K562 (cell line): ENCODE data around the gene KAT2B. TPM values are rescaled to one million over a fixed set of nuclear protein-coding genes. Genes with fewer than 3 reads are reported as not detected.

Experiments
- CBFA2T2 ChIP-seq: fragments of 450-650 bp; conservative IDR thresholded peaks from 2 replicates; pipeline ENCODE4 v1.6.1; 2017; ENCODE audit warnings: mild to moderate bottlenecking
- CREB3 ChIP-seq: fragments of 450-650 bp; conservative IDR thresholded peaks from 2 replicates; pipeline ENCODE4 v1.6.1; 2016; ENCODE audit warnings: missing genetic modification characterization, low read depth, mild to moderate bottlenecking, missing compliant biosample characterization, moderate library complexity
- DNMT1 ChIP-seq: fragments of 450-650 bp; IDR thresholded peaks from 2 replicates; pipeline ENCODE4 v1.6.1; 2016; ENCODE audit warnings: antibody characterized with exemption, mild to moderate bottlenecking
- ELK1 ChIP-seq: sonication (generic); formaldehyde crosslinking; IDR thresholded peaks from 2 replicates; pipeline ENCODE4 v1.8.1; 2022; ENCODE audit warnings: missing genetic modification reagents
- FOXM1 ChIP-seq, 2 experiments: fragments of 450-650 bp in 1 of 2; sonication (generic) in 1 of 2; formaldehyde crosslinking in 1 of 2; IDR thresholded peaks; 2 replicates each; pipeline versions ENCODE4 v1.6.1 to v1.9.0; 2017 to 2022; ENCODE audit warnings: low read depth in 2 of 2, mild to moderate bottlenecking in 2 of 2, missing genetic modification reagents in 1 of 2, moderate library complexity in 1 of 2
- HMBOX1 ChIP-seq: sonication (generic); IDR thresholded peaks from 2 replicates; pipeline ENCODE4 v1.6.1; 2016
- IFI16 ChIP-seq: fragments of 250-450 bp; sonication (Bioruptor Pico); IDR thresholded peaks from 2 replicates; pipeline ENCODE4 v2.1.2; 2022; ENCODE audit warnings: mild to moderate bottlenecking, inconsistent platforms
- MTA2 ChIP-seq: fragments of 450-650 bp; IDR thresholded peaks from 2 replicates; pipeline ENCODE4 v1.6.1; 2016; ENCODE audit warnings: low read depth
- PBX2 ChIP-seq, 2 experiments: IDR thresholded peaks in 1 of 2; conservative IDR thresholded peaks in 1 of 2; 2 replicates each; pipeline ENCODE4 v1.6.1; 2016; ENCODE audit warnings: low read depth in 2 of 2, mild to moderate bottlenecking in 1 of 2, missing compliant biosample characterization in 1 of 2, missing genetic modification characterization in 1 of 2, moderate library complexity in 1 of 2
- PHF20 ChIP-seq: fragments of 450-650 bp; IDR thresholded peaks from 2 replicates; pipeline ENCODE4 v1.6.1; 2018; ENCODE audit not compliant: partially characterized antibody
- PML ChIP-seq: IDR thresholded peaks from 2 replicates; pipeline ENCODE4 v1.6.1; 2012; ENCODE audit warnings: low read length, inconsistent platforms
- RNF2 ChIP-seq: sonication (generic); IDR thresholded peaks from 2 replicates; pipeline ENCODE4 v1.6.1; 2016
- SPI1 ChIP-seq: IDR thresholded peaks from 2 replicates; pipeline ENCODE4 v1.6.1; 2011; ENCODE audit warnings: low read depth, low read length, control low read depth, borderline replicate concordance
- SUPT5H ChIP-seq: fragments of 450-650 bp; IDR thresholded peaks from 2 replicates; pipeline ENCODE4 v1.6.1; 2016
- TAL1 ChIP-seq: fragments of 450-650 bp; IDR thresholded peaks from 2 replicates; pipeline ENCODE4 v1.6.1; 2016; ENCODE audit warnings: mild to moderate bottlenecking
- TEAD4 ChIP-seq, 2 experiments: sonication (generic) in 1 of 2; formaldehyde crosslinking in 1 of 2; IDR thresholded peaks; 2 replicates each; pipeline versions ENCODE4 v1.6.1 to v1.8.0; 2012 to 2022; ENCODE audit warnings: borderline replicate concordance in 1 of 2, inconsistent platforms in 1 of 2, low read length in 1 of 2, mild to moderate bottlenecking in 1 of 2, missing genetic modification reagents in 1 of 2
- ZNF444 ChIP-seq: fragments of 250-450 bp; sonication (Bioruptor Pico); IDR thresholded peaks from 2 replicates; pipeline ENCODE4 v1.4.0; 2020; ENCODE audit warnings: mild to moderate bottlenecking, moderate library complexity
- polyA plus RNA-seq, 8 experiments: library from polyadenylated mRNA; depleted of rRNA in 4 of 8; stranded (reverse) in 5 of 8; unstranded in 3 of 8; fragments of >200 nt; fragmentation: Nextera tagmentation in 2 of 8; fragmentation: Illumina TruSeq in 1 of 8; extraction: Ambion mirVana in 2 of 8; extraction: Trizol in 1 of 8; gene quantifications; 2 replicates each; pipeline versions ENCODE4 v1.2.1 to v1.2.3, GENCODE V29; 2011 to 2014; ENCODE audit warnings: inconsistent platforms in 1 of 8, missing spikeins in 1 of 8
- total RNA-seq, 7 experiments: library from RNA; depleted of rRNA in 6 of 7; stranded (reverse); fragments of >200 nt in 6 of 7; fragmentation: Illumina TruSeq in 2 of 7; extraction: Trizol in 2 of 7; gene quantifications; 2 replicates each; pipeline versions ENCODE4 v1.2.1 to v1.2.3, GENCODE V29; 2011 to 2021; ENCODE audit warnings: low replicate concordance in 1 of 7
- TF ChIP-seq, protein P1 (sequence below): IDR thresholded peaks from 3 replicates; pipeline ENCODE4 v1.6.1; 2011; ENCODE audit warnings: borderline replicate concordance, mild to moderate bottlenecking; ENCODE audit not compliant: insufficient read length, insufficient read depth
- TF ChIP-seq, protein P2 (sequence below), 2 experiments: IDR thresholded peaks; 2 replicates each; pipeline ENCODE4 v1.6.1; 2012; ENCODE audit warnings: improper control_type of control experiment in 2 of 2, low read depth in 2 of 2, low read length in 2 of 2, borderline replicate concordance in 1 of 2

Gene KAT2B
- total and polyA plus RNA-seq, 9 of the 15 experiments (the other 6 are each of a cell fraction or from before 2014, with no cell fraction given): 3.3 to 14.9 (median 12.2) TPM

DNA sequence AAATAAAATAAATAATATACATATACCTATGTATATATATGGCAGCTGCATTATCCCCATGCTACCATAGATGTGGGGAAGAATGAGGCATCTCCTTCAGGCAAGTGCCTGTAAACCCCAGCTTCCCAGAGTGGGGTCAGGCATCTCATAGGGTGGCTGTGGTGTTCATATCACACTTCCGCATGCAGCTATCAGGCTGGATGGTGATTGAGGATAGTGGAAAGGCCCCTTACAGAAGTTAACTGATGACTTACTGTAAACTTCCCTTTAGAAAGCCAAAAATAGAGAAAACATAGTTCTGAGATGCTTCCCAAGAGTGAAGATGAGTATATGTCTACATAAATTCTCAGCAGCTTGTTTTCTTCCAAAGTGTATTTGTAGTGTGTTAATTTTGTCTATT lies 24.7 kb upstream of the KAT2B start (continued):
- TF ChIP-seq PBX2 (CRISPR knock-in tag; IDR thresholded peaks at IDR 0.05; ENCODE audit: low read depth): no peak
- TF ChIP-seq PBX2 (tag; conservative IDR thresholded peaks at IDR 0.05; ENCODE audit: low read depth): no peak
- TF ChIP-seq FOXM1 (IDR thresholded peaks at IDR 0.05; ENCODE audit: low read depth): peak; percentile 61
- no peak for TF ChIP-seq FOXM1 (CRISPR knock-in tag; IDR thresholded peaks at IDR 0.05; ENCODE audit: low read depth)
- no peak for TF ChIP-seq CREB3
- peak; percentile 51; the same call in 1 of the 2 replicates for TF ChIP-seq PML
- peak; percentile 74; the same call in 1 of the 2 replicates for TF ChIP-seq SPI1
- TF ChIP-seq, protein P1, sequence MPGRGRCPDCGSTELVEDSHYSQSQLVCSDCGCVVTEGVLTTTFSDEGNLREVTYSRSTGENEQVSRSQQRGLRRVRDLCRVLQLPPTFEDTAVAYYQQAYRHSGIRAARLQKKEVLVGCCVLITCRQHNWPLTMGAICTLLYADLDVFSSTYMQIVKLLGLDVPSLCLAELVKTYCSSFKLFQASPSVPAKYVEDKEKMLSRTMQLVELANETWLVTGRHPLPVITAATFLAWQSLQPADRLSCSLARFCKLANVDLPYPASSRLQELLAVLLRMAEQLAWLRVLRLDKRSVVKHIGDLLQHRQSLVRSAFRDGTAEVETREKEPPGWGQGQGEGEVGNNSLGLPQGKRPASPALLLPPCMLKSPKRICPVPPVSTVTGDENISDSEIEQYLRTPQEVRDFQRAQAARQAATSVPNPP: no peak
- peak; percentile 15; the same call in 1 of the 2 replicates for TF ChIP-seq RNF2
- TF ChIP-seq ELK1: no peak
- no peak for TF ChIP-seq SUPT5H
- TF ChIP-seq IFI16 (CRISPR knock-in tag): no peak
- TF ChIP-seq PHF20: no peak
- peak; percentile 63 for TF ChIP-seq CBFA2T2
- TF ChIP-seq DNMT1: no peak
- TF ChIP-seq, protein P2, sequence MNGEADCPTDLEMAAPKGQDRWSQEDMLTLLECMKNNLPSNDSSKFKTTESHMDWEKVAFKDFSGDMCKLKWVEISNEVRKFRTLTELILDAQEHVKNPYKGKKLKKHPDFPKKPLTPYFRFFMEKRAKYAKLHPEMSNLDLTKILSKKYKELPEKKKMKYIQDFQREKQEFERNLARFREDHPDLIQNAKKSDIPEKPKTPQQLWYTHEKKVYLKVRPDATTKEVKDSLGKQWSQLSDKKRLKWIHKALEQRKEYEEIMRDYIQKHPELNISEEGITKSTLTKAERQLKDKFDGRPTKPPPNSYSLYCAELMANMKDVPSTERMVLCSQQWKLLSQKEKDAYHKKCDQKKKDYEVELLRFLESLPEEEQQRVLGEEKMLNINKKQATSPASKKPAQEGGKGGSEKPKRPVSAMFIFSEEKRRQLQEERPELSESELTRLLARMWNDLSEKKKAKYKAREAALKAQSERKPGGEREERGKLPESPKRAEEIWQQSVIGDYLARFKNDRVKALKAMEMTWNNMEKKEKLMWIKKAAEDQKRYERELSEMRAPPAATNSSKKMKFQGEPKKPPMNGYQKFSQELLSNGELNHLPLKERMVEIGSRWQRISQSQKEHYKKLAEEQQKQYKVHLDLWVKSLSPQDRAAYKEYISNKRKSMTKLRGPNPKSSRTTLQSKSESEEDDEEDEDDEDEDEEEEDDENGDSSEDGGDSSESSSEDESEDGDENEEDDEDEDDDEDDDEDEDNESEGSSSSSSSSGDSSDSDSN (IDR thresholded peaks at IDR 0.05; ENCODE audit: borderline replicate concordance in 1 of 2, low read depth in 2 of 2, low read length in 2 of 2): no peak
- TF ChIP-seq ZNF444 (CRISPR knock-in tag): no peak
- TF ChIP-seq MTA2: peak; percentile 47; the same call in 1 of the 2 replicates
- peak; percentile 75 for TF ChIP-seq TAL1
- TF ChIP-seq HMBOX1: peak; percentile 39; the same call in 1 of the 2 replicates
- peak; percentile 87 for TF ChIP-seq TEAD4 (IDR thresholded peaks at IDR 0.05; ENCODE audit: low read length)
- no peak for TF ChIP-seq TEAD4 (CRISPR knock-in tag; IDR thresholded peaks at IDR 0.05; ENCODE audit: borderline replicate concordance)
